Measurements from ENCODE around the gene NCKAP5. TPM values are rescaled to one million over a fixed set of nuclear protein-coding genes. Genes with fewer than 3 reads are reported as not detected.

Gene NCKAP5
- total and polyA plus RNA-seq, 9 of the 15 experiments (the other 6 are each of a cell fraction or from before 2014, with no cell fraction given): not detected

DNA sequence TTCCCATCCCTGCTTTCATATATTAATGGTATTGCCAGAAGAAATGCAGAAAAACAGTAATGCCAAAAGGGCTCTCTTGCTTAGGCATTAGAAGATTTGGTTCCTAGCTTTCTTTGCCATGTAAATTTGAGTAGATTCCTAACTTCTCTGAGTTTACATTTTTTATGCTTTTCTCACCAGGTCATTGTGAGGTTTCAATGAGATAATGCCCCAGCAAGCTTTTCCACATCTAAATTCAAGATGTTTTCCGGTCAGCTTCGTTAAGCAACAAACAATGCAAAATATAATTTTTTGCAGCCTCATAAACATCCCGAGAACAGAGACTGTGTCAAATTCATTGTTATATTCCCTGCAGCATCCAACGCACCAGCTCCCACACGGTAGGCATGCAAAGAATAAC, 44.9 kb downstream of the NCKAP5 start:
- POLR2A ChIA-PET: no interaction called here
- DNase-seq (ENCODE audit: extremely low read depth in 1 of 4, low spot score in 3 of 4) (no peak), FAIRE-seq (no peak), ATAC-seq (no peak)
- 6% methylated on average over 5 of the region's 5 CpGs for WGBS (ENCODE audit: insufficient coverage, low coverage, missing lambda C conversion rate)
- Histone ChIP-seq H3K27me3 (ENCODE audit: control insufficient read depth in 2 of 2, insufficient read depth in 2 of 2, low read length in 2 of 2) (no peaks in the 10 kb centered on the region), H2AFZ (ENCODE audit: low read depth, low read length) (no peak overlapping the region), H3K9me1 (ENCODE audit: control insufficient read depth, insufficient read depth, low read length) (no peaks in the 10 kb centered on the region), H3K4me1 (replicated peaks in 1 of 2; ENCODE audit: control insufficient read depth in 2 of 2, insufficient read depth in 2 of 2, low read length in 2 of 2) (no peaks in the 10 kb centered on the region), H3K36me3 (ENCODE audit: control insufficient read depth, insufficient read depth, low read length) (no peaks in the 10 kb centered on the region), H3K9me3 (replicated peaks; ENCODE audit: control insufficient read depth, insufficient read depth, low read depth, low read length) (no peaks in the 10 kb centered on the region), H3K79me2 (ENCODE audit: control insufficient read depth, insufficient read depth, low read length) (no peaks in the 10 kb centered on the region), H3K9ac (ENCODE audit: insufficient read depth in 1 of 2, low read depth in 2 of 2, low read length in 2 of 2) (no peak overlapping the region), H3K27ac (ENCODE audit: extremely low read depth, low read depth, low read length) (no peak overlapping the region), H3K4me2 (ENCODE audit: insufficient read depth, low read length) (no peak overlapping the region), H4K20me1 (replicated peaks; ENCODE audit: control insufficient read depth, insufficient read depth, low read length) (no peaks in the 10 kb centered on the region), H3K4me3 (no peak overlapping the region)
- TF ChIP-seq NCOA1 (IDR thresholded peaks at IDR 0.05; ENCODE audit: low read depth) (no peak), LEF1 (IDR thresholded peaks at IDR 0.05) (no peak), CHD4 (IDR thresholded peaks at IDR 0.05; ENCODE audit: insufficient read depth, insufficient replicate concordance, low read depth, low read length, poor library complexity, severe bottlenecking) (no peak), IRF9 (tag; IDR thresholded peaks at IDR 0.05) (no peak), ZKSCAN8 (CRISPR knock-in tag; IDR thresholded peaks at IDR 0.05) (no peak)
- TF ChIP-seq, protein P1, sequence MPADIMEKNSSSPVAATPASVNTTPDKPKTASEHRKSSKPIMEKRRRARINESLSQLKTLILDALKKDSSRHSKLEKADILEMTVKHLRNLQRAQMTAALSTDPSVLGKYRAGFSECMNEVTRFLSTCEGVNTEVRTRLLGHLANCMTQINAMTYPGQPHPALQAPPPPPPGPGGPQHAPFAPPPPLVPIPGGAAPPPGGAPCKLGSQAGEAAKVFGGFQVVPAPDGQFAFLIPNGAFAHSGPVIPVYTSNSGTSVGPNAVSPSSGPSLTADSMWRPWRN (IDR thresholded peaks at IDR 0.05; ENCODE audit: low read depth): no peak
- TF ChIP-seq, protein P2, sequence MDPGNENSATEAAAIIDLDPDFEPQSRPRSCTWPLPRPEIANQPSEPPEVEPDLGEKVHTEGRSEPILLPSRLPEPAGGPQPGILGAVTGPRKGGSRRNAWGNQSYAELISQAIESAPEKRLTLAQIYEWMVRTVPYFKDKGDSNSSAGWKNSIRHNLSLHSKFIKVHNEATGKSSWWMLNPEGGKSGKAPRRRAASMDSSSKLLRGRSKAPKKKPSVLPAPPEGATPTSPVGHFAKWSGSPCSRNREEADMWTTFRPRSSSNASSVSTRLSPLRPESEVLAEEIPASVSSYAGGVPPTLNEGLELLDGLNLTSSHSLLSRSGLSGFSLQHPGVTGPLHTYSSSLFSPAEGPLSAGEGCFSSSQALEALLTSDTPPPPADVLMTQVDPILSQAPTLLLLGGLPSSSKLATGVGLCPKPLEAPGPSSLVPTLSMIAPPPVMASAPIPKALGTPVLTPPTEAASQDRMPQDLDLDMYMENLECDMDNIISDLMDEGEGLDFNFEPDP (CRISPR knock-in tag; IDR thresholded peaks at IDR 0.05): no peak
- no TSS peak for BruUV-seq (replicated peaks)
- intact Hi-C loops (cut with micrococcal nuclease): no loop called here
- CTCF ChIA-PET (ENCODE audit: low intra/inter-chr PET ratio): no interaction called here
- in situ Hi-C loops (cut with MboI): no loop called here

Data from K562 (cell line).